ENCODE measurements around the gene CD247. TPM values are rescaled to one million over a fixed set of nuclear protein-coding genes. Genes with fewer than 3 reads are reported as not detected.

Gene CD247
- total and polyA plus RNA-seq, 10 donors = 15.8 to 67.1 (median 33.1) TPM

DNA sequence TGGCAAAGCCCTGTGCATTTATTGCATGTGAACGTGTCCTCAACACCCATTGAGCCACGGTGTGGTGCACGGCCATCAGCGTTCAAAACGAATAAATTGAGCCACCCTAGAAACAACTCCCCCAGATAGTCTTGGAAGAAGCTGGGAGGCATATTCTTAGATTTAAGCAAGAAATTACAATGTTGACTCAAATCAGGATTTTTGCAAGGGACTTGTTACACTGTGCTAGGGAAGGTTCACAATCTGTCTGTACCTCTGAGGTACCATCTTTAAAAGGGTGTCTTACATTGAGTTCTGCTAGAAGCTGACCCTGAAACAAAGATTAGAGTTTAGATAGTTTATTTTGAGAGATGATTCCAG lies 16.2 kb downstream of the CD247 start:
- peak overlapping the region in 2 of 8 donors; percentile 17 to 62 for H3K27ac ChIP-seq
- TF ChIP-seq, protein P1, sequence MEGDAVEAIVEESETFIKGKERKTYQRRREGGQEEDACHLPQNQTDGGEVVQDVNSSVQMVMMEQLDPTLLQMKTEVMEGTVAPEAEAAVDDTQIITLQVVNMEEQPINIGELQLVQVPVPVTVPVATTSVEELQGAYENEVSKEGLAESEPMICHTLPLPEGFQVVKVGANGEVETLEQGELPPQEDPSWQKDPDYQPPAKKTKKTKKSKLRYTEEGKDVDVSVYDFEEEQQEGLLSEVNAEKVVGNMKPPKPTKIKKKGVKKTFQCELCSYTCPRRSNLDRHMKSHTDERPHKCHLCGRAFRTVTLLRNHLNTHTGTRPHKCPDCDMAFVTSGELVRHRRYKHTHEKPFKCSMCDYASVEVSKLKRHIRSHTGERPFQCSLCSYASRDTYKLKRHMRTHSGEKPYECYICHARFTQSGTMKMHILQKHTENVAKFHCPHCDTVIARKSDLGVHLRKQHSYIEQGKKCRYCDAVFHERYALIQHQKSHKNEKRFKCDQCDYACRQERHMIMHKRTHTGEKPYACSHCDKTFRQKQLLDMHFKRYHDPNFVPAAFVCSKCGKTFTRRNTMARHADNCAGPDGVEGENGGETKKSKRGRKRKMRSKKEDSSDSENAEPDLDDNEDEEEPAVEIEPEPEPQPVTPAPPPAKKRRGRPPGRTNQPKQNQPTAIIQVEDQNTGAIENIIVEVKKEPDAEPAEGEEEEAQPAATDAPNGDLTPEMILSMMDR (IDR thresholded peaks at IDR 0.05 in 8 of 11, conservative IDR thresholded peaks at IDR 0.05 in 3 of 11) = no peak
- TF ChIP-seq POLR2A (IDR thresholded peaks at IDR 0.05) = no peak
- TF ChIP-seq POLR2AphosphoS5 (IDR thresholded peaks at IDR 0.05) = no peak
- no peaks in the 10 kb centered on the region for H3K36me3 ChIP-seq
- intact Hi-C loops (cut with DNase I; ENCODE audit: low total_unique reads) = no loop called here
- H3K9me3 ChIP-seq = no peaks in the 10 kb centered on the region
- DNase-seq = no peak
- peak overlapping the region in 1 of 8 donors; percentile 21 for H3K4me3 ChIP-seq
- 69 to 94% (median 79%) methylated on average over 5 of the region's 5 CpGs for WGBS, 5 donors
- peaks cover 5 to 91% (median 38%) of the 10 kb centered on the region in 6 donors for H3K4me1 ChIP-seq
- peaks cover 0 to 37% (median 0%) of the 10 kb centered on the region in 7 donors for H3K27me3 ChIP-seq (replicated peaks in 1 of 7)

DNA sequence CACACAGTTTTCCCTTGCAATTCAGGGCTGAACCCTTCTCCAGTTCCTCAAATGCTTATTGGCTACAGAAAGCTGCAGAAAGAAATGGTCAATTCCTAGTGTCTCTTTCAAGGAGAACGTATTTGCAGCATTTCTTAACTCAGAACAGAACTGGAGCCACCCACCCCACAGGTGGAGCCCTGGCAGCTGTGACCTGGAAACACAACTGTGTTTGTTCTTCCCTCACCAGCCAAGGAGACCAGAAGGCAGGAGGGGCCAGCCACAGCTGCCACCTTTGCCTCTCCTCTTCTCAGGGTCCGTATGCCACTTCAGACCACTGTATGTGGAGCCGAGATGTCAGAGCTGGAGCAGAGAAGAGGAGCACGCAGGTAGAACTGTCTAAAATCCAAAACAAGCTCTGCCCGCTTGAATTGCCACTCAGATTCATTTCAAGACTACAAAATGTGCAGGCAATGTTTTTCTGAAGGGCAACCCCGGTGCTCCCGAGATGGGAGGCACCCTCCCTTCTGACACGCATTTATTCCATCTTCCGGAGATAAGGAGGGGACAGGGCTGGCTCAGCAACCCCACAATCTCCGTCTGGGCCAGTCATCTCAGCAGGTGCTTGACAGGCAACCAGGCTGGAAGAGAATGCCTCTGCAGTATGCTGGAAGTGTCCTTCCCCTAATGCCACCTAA lies 16.7 kb downstream of the CD247 start:
- TF ChIP-seq POLR2AphosphoS5 (IDR thresholded peaks at IDR 0.05) (no peak), POLR2A (IDR thresholded peaks at IDR 0.05) (no peak)
- TF ChIP-seq, protein P1 (IDR thresholded peaks at IDR 0.05 in 8 of 11, conservative IDR thresholded peaks at IDR 0.05 in 3 of 11) = no peak
- Histone ChIP-seq H3K4me3 (peak overlapping the region in 1 of 8 donors; percentile 21), H3K9me3 (no peaks in the 10 kb centered on the region), H3K4me1 (peaks cover 5 to 96% (median 38%) of the 10 kb centered on the region in 6 donors), H3K36me3 (no peaks in the 10 kb centered on the region), H3K27ac (peak overlapping the region in 3 of 8 donors; percentile 5 to 62 (median 17)), H3K27me3 (replicated peaks in 1 of 7) (peaks cover 0 to 37% (median 0%) of the 10 kb centered on the region in 7 donors)
- DNase-seq = peak; percentile 46
- 61 to 77% (median 69%) methylated on average over 10 of the region's 10 CpGs for WGBS, 5 donors
- intact Hi-C loops (cut with DNase I; ENCODE audit: low total_unique reads) = no loop called here

DNA sequence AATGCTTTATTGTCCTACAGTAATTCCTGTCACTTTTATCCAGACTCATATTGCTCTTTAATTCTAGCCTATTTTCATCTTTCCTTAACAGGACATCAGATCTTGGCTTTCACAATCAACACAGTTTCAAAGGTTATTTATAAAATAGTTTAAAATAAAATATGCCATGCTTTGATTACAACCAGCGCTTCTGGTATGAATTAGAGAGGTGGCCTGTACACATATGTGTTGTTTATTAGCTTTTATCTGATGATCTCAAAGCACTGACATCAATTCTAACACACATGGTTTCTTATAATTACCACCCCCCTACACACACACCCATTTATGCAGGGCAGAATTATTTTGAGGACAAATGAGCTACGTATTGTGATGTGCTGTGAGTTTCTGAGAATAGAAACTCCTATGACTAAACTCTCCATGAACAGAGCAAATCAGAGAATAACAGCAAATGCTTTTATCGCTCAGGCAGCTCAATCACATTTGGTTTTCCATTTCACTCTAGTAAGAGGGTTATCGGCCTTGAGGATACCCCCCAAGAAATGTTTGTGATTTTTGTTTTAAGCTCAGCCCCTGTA lies 18.0 kb downstream of the CD247 start:
- intact Hi-C loops (cut with DNase I; ENCODE audit: low total_unique reads) = no loop called here
- Histone ChIP-seq H3K27me3 (replicated peaks in 1 of 7) (peaks cover 0 to 47% (median 0%) of the 10 kb centered on the region in 7 donors), H3K4me1 (peaks cover 5 to 98% (median 39%) of the 10 kb centered on the region in 6 donors), H3K27ac (peak overlapping the region in 4 of 8 donors; percentile 6 to 54 (median 12)), H3K36me3 (no peaks in the 10 kb centered on the region), H3K9me3 (no peaks in the 10 kb centered on the region), H3K4me3 (no peak overlapping the region)
- TF ChIP-seq, protein P1 (IDR thresholded peaks at IDR 0.05 in 8 of 11, conservative IDR thresholded peaks at IDR 0.05 in 3 of 11) = no peak
- TF ChIP-seq POLR2A (IDR thresholded peaks at IDR 0.05) = no peak
- TF ChIP-seq POLR2AphosphoS5 (IDR thresholded peaks at IDR 0.05) = no peak
- no peak for DNase-seq
- 59 to 74% (median 71%) methylated on average over 4 of the region's 4 CpGs for WGBS, 5 donors

DNA sequence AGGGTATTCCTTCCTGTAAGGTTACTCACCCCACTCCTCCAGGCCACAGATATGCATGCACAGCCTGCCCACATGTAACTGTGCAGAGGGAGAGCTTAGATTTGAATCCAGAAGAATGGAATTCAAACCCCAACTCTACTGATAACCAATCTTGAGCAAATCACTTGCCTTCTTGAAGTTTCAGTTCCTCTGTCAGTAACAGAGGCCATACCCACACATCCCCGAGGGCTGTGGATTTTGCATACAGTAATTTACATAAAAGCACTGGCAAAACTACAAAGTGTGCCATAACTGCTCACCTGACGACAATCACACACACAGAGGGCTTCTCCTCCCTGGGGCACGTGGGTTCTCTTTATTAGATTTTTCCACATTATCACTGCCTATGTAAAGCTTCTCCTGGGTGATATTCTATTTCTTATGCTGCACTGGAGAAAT lies 18.6 kb downstream of the CD247 start:
- H3K27ac ChIP-seq = peak overlapping the region in 4 of 8 donors; percentile 6 to 54 (median 12)
- WGBS, 5 donors = 50 to 67% (median 54%) methylated on average over 3 of the region's 3 CpGs

More for the DNA sequence above, 18.6 kb downstream of the CD247 start:
- no peaks in the 10 kb centered on the region for H3K9me3 ChIP-seq
- intact Hi-C loops (cut with DNase I; ENCODE audit: low total_unique reads) = no loop called here
- H3K36me3 ChIP-seq = no peaks in the 10 kb centered on the region
- peaks cover 0 to 54% (median 0%) of the 10 kb centered on the region in 7 donors for H3K27me3 ChIP-seq (replicated peaks in 1 of 7)
- TF ChIP-seq, protein P1 (IDR thresholded peaks at IDR 0.05 in 8 of 11, conservative IDR thresholded peaks at IDR 0.05 in 3 of 11) = no peak
- peak in 1 of 3 donors; percentile 36 for TF ChIP-seq POLR2AphosphoS5 (IDR thresholded peaks at IDR 0.05)
- H3K4me1 ChIP-seq = peaks cover 5 to 98% (median 40%) of the 10 kb centered on the region in 6 donors
- DNase-seq = no peak
- H3K4me3 ChIP-seq = peak overlapping the region in 1 of 8 donors; percentile 6
